GM15510 (cell line): Measurements from ENCODE around the gene EDA2R.

Source experiments
- POLR2A ChIP-seq: IDR thresholded peaks from 3 replicates; pipeline ENCODE4 v1.6.1; 2011; ENCODE audit warnings: borderline replicate concordance; ENCODE audit not compliant: insufficient read length; ENCODE audit errors: extremely low read depth

EDA2R gene

GRCh38 chrX:66622209-66622608, 16.7 kb downstream of the EDA2R start:
- TF ChIP-seq POLR2A: no peak

GRCh38 chrX:66616944-66617343, 21.9 kb downstream of the EDA2R start:
- no peak for TF ChIP-seq POLR2A

- no peak for TF ChIP-seq POLR2A
Measured at GRCh38 chrX:66602381-66602938, 36.4 kb downstream of the EDA2R start.

- no peak for TF ChIP-seq POLR2A
Measured at GRCh38 chrX:66601522-66601921, 37.4 kb downstream of the EDA2R start.

GRCh38 chrX:66579219-66579618, 59.7 kb downstream of the EDA2R start:
- TF ChIP-seq POLR2A: no peak

GRCh38 chrX:66553973-66554372, 84.9 kb downstream of the EDA2R start:
- no peak for TF ChIP-seq POLR2A

- no peak for TF ChIP-seq POLR2A
Measured at GRCh38 chrX:66547847-66548369, 91.0 kb downstream of the EDA2R start.
